OCI-LY1 (cell line): ENCODE results near the gene HLF.

Source experiments
- H2AFZ ChIP-seq: fragments of 200-600 bp; sonication (generic), shearing (Covaris generic); 2 replicates; pipeline ENCODE4 v1.6.0; 2014; ENCODE audit warnings: antibody characterized with exemption, mild to moderate bottlenecking, low read length
- H3F3A ChIP-seq: fragments of 200-600 bp; sonication (generic), shearing (Covaris generic); 2 replicates; pipeline ENCODE4 v1.6.0; 2014; ENCODE audit warnings: mild to moderate bottlenecking, antibody characterized with exemption, low read length, moderate library complexity; ENCODE audit not compliant: insufficient read depth
- H3K27ac ChIP-seq: fragments of 200-600 bp; sonication (generic); 2 replicates; pipeline ENCODE4 v1.5.1; 2014; ENCODE audit warnings: low read length, mixed run types, mild to moderate bottlenecking, low read depth; ENCODE audit not compliant: poor library complexity, severe bottlenecking
- H3K27me3 ChIP-seq: fragments of 200-600 bp; sonication (generic); 2 replicates; pipeline ENCODE4 v1.6.0; 2014; ENCODE audit warnings: antibody characterized with exemption, mild to moderate bottlenecking, low read length, moderate library complexity; ENCODE audit not compliant: insufficient read depth
- H3K36me3 ChIP-seq: fragments of 200-600 bp; sonication (generic); 2 replicates; pipeline ENCODE4 v1.6.1; 2014; ENCODE audit warnings: mild to moderate bottlenecking, antibody characterized with exemption, low read length, moderate library complexity, mixed read lengths; ENCODE audit not compliant: insufficient read depth
- H3K4me1 ChIP-seq: fragments of 200-600 bp; sonication (generic); 2 replicates; pipeline ENCODE4 v1.5.1; 2014; ENCODE audit warnings: mild to moderate bottlenecking, low read length, moderate library complexity; ENCODE audit not compliant: insufficient read depth, severe bottlenecking
- H3K4me2 ChIP-seq: fragments of 200-600 bp; sonication (generic), shearing (Covaris generic); 2 replicates; pipeline ENCODE4 v1.6.1; 2014; ENCODE audit warnings: low read length
- H3K4me3 ChIP-seq: fragments of 200-600 bp; sonication (generic); 2 replicates; pipeline ENCODE4 v1.5.1; 2014; ENCODE audit warnings: low read length, low read depth, mild to moderate bottlenecking, mixed read lengths; ENCODE audit not compliant: poor library complexity, severe bottlenecking
- H3K79me2 ChIP-seq: fragments of 200-600 bp; shearing (Covaris generic); 2 replicates; pipeline ENCODE4 v1.6.1; 2016; ENCODE audit warnings: mixed run types, low read length, mixed read lengths; ENCODE audit not compliant: insufficient read depth
- H3K9ac ChIP-seq: fragments of 200-600 bp; sonication (generic), shearing (Covaris generic); 2 replicates; pipeline ENCODE4 v1.6.1; 2014; ENCODE audit warnings: mild to moderate bottlenecking, low read length, mixed read lengths
- H3K9me2 ChIP-seq: fragments of 200-600 bp; sonication (generic), shearing (Covaris generic); 2 replicates; pipeline ENCODE4 v1.6.1; 2014; ENCODE audit warnings: low read depth, mild to moderate bottlenecking, low read length, mixed read lengths
- H3K9me3 ChIP-seq: fragments of 200-600 bp; shearing (Covaris generic); 2 replicates; pipeline ENCODE4 v1.6.1; 2014; ENCODE audit warnings: low read length, mixed read lengths
- H4K20me1 ChIP-seq: fragments of 200-600 bp; sonication (generic), shearing (Covaris generic); 2 replicates; pipeline ENCODE4 v1.6.0; 2016; ENCODE audit warnings: mild to moderate bottlenecking, low read length; ENCODE audit not compliant: insufficient read depth
- CTCF ChIP-seq: fragments of 200-600 bp; sonication (generic), shearing (Covaris generic); IDR thresholded peaks from 2 replicates; pipeline ENCODE4 v1.5.1; 2017; ENCODE audit warnings: mild to moderate bottlenecking, antibody characterized with exemption, low read length, moderate library complexity, mixed read lengths
- EZH2 ChIP-seq: fragments of 200-600 bp; sonication (generic), shearing (Covaris generic); IDR thresholded peaks from 2 replicates; pipeline ENCODE4 v1.8.0; 2017; ENCODE audit warnings: borderline replicate concordance, mixed run types, mild to moderate bottlenecking, antibody characterized with exemption, low read length, moderate library complexity, mixed read lengths

Gene HLF

GRCh38 chr17:55248077-55248476, 16.7 kb upstream of the HLF start:
- no peak overlapping the region for H3K9ac ChIP-seq
- H3K36me3 ChIP-seq: no peaks in the 10 kb centered on the region
- no peaks in the 10 kb centered on the region for H3K79me2 ChIP-seq
- H3K4me1 ChIP-seq: no peaks in the 10 kb centered on the region
- no peak overlapping the region for H2AFZ ChIP-seq
- H3K27me3 ChIP-seq: no peaks in the 10 kb centered on the region; the same call in 1 of the 2 replicates
- H3K9me2 ChIP-seq: no peaks in the 10 kb centered on the region
- no peak overlapping the region for H3K4me2 ChIP-seq
- no peak overlapping the region for H3K4me3 ChIP-seq
- TF ChIP-seq EZH2: no peak
- TF ChIP-seq CTCF: no peak
- no peaks in the 10 kb centered on the region for H3F3A ChIP-seq
- no peaks in the 10 kb centered on the region for H4K20me1 ChIP-seq
- H3K9me3 ChIP-seq: no peaks in the 10 kb centered on the region
- no peak overlapping the region for H3K27ac ChIP-seq

- no peaks in the 10 kb centered on the region for H3K9me3 ChIP-seq
- no peak overlapping the region for H3K9ac ChIP-seq
- H3K36me3 ChIP-seq: no peaks in the 10 kb centered on the region
- H2AFZ ChIP-seq: no peak overlapping the region
- no peaks in the 10 kb centered on the region for H3F3A ChIP-seq
- no peak overlapping the region for H3K27ac ChIP-seq
- no peaks in the 10 kb centered on the region; the same call in 1 of the 2 replicates for H3K27me3 ChIP-seq
- TF ChIP-seq EZH2 (no peak), CTCF (no peak)
- H4K20me1 ChIP-seq: no peaks in the 10 kb centered on the region
- no peak overlapping the region for H3K4me3 ChIP-seq
- no peaks in the 10 kb centered on the region for H3K9me2 ChIP-seq
- H3K79me2 ChIP-seq: no peaks in the 10 kb centered on the region
- no peak overlapping the region for H3K4me2 ChIP-seq
- no peaks in the 10 kb centered on the region for H3K4me1 ChIP-seq
Measured at GRCh38 chr17:55249861-55250260, 14.9 kb upstream of the HLF start.

GRCh38 chr17:55254375-55254774, 10.4 kb upstream of the HLF start:
- no peaks in the 10 kb centered on the region for H3F3A ChIP-seq
- H3K4me3 ChIP-seq: no peak overlapping the region
- no peaks in the 10 kb centered on the region for H3K27me3 ChIP-seq
- no peak overlapping the region for H2AFZ ChIP-seq
- H3K4me2 ChIP-seq: no peak overlapping the region
- no peaks in the 10 kb centered on the region for H3K36me3 ChIP-seq
- H3K9ac ChIP-seq: no peak overlapping the region
- H3K9me2 ChIP-seq: no peaks in the 10 kb centered on the region
- H3K27ac ChIP-seq: no peak overlapping the region
- H3K4me1 ChIP-seq: no peaks in the 10 kb centered on the region
- H3K79me2 ChIP-seq: no peaks in the 10 kb centered on the region
- TF ChIP-seq CTCF (no peak), EZH2 (no peak)
- H3K9me3 ChIP-seq: no peaks in the 10 kb centered on the region
- no peaks in the 10 kb centered on the region for H4K20me1 ChIP-seq
